Small intestine (tissue), 4 donors: ENCODE measurements around the gene TOR2A. TPM values are rescaled to one million over a fixed set of nuclear protein-coding genes. Genes with fewer than 3 reads are reported as not detected.

Experiments used
- polyA plus RNA-seq, 4 donors: library from polyadenylated mRNA; stranded (reverse) in 3 of 4; unstranded in 1 of 4; fragments of 200-250 nt in 3 of 4; fragments of 120-200 nt in 1 of 4; gene quantifications; one replicate each; pipeline versions ENCODE4 v1.2.1 to v1.2.3, GENCODE V29; 2013
- donor health status: healthy with polysubstance abuse.
- donor health status: Bipolar disorder and iron deficiency.
- donor health status: healthy.

The TOR2A gene
- polyA plus RNA-seq, 4 donors = 13.2 to 24.0 (median 21.1) TPM

Other genes starting within 250 kb of the TOR2A start
- gene STXBP1, start 123.0 kb downstream of the TOR2A start, polyA plus RNA-seq = 10 to 100 TPM in 2 of 4 donors, 1 to 10 TPM in 1, under 1 TPM in 1; 0.89 to 16.4 (median 8.1) TPM
- under 1 TPM in 2 of 4 donors, not detected in 2; 0.12 to 0.84 TPM for gene CFAP157, start 28.3 kb downstream of the TOR2A start, polyA plus RNA-seq
- gene PTRH1, start 19.6 kb downstream of the TOR2A start, polyA plus RNA-seq = 10 to 100 TPM in 2 of 4 donors, 1 to 10 TPM in 2; 3.4 to 16.8 (median 10.9) TPM
- under 1 TPM in 2 of 4 donors, not detected in 2; 0.01 to 0.03 TPM for gene TTC16, start 19.2 kb downstream of the TOR2A start, polyA plus RNA-seq
- gene SH2D3C, start 43.4 kb upstream of the TOR2A start, polyA plus RNA-seq = 10 to 100 TPM in 1 of 4 donors, 1 to 10 TPM in 2, under 1 TPM in 1; 0.67 to 12.6 (median 4.4) TPM
- 10 to 100 TPM; 34.0 to 47.2 (median 34.6) TPM for gene CDK9, start 50.7 kb upstream of the TOR2A start, polyA plus RNA-seq
- gene FPGS, start 67.6 kb upstream of the TOR2A start, polyA plus RNA-seq = 10 to 100 TPM; 24.4 to 45.8 (median 30.6) TPM
- 10 to 100 TPM in 2 of 4 donors, 1 to 10 TPM in 2; 3.1 to 84.0 (median 11.8) TPM for gene ENG, start 119.4 kb upstream of the TOR2A start, polyA plus RNA-seq
- 10 to 100 TPM; 11.6 to 60.6 (median 51.7) TPM for gene AK1, start 142.4 kb upstream of the TOR2A start, polyA plus RNA-seq
- gene ST6GALNAC6, start 164.3 kb upstream of the TOR2A start, polyA plus RNA-seq = 10 to 100 TPM in 2 of 4 donors, 1 to 10 TPM in 2; 2.2 to 31.8 (median 11.8) TPM
- gene ST6GALNAC4, start 181.7 kb upstream of the TOR2A start, polyA plus RNA-seq = 10 to 100 TPM in 3 of 4 donors, 1 to 10 TPM in 1; 9.1 to 34.7 (median 22.5) TPM
- gene PIP5KL1, start 195.5 kb upstream of the TOR2A start, polyA plus RNA-seq = under 1 TPM in 3 of 4 donors, not detected in 1; 0.40 to 0.81 (median 0.60) TPM
- gene DPM2, start 202.6 kb upstream of the TOR2A start, polyA plus RNA-seq = 10 to 100 TPM; 23.2 to 46.0 (median 35.4) TPM
- 100 to 1,000 TPM in 1 of 4 donors, 10 to 100 TPM in 3; 43.9 to 123 (median 58.9) TPM for gene EEIG1, start 245.7 kb upstream of the TOR2A start, polyA plus RNA-seq